KOPT-K1 (cell line): ENCODE results near the gene C2CD3.

Source experiments
- H3K27ac ChIP-seq: fragments of 200-600 bp; sonication (generic); 2 replicates; pipeline ENCODE4 v1.5.1; 2016; ENCODE audit warnings: antibody characterized with exemption, mild to moderate bottlenecking, low read depth, low read length; ENCODE audit not compliant: poor library complexity, severe bottlenecking
- H3K36me3 ChIP-seq: fragments of 200-600 bp; sonication (generic); 2 replicates; pipeline ENCODE4 v1.5.1; 2017; ENCODE audit warnings: antibody characterized with exemption, mild to moderate bottlenecking, low read length, moderate library complexity; ENCODE audit not compliant: insufficient read depth
- H3K9me3 ChIP-seq: fragments of 200-600 bp; sonication (generic); 2 replicates; pipeline ENCODE4 v1.5.1; 2017; ENCODE audit warnings: antibody characterized with exemption, low read length, mild to moderate bottlenecking; ENCODE audit not compliant: insufficient read depth, poor library complexity, severe bottlenecking

Gene C2CD3

DNA sequence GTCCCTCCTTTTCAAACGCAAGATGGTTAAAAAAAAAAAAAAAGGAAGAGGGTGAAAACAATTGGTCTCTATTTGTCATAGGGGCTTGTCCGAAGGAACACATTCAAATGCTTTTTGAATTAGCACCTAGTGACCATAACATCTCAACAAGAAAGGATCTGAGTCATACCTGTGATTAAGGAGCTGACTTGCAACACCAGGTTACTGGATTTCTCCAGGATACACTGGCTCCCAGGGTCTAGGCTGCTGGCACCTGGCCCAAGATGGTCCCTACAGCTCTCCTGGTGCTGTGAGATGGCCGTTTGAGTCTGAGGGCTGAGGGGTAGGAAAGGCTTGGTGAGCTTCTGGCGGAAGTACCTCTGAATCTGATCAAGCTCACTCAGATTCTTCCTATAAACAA lies 133.5 kb downstream of the C2CD3 start:
- Histone ChIP-seq H3K9me3 (no peaks in the 10 kb centered on the region), H3K36me3 (peaks cover 93% of the 10 kb centered on the region), H3K27ac (no peak overlapping the region)

GRCh38 chr11:74035264-74035663 lies 135.5 kb downstream of the C2CD3 start:
- Histone ChIP-seq H3K9me3 (no peaks in the 10 kb centered on the region), H3K27ac (no peak overlapping the region), H3K36me3 (peaks cover 95% of the 10 kb centered on the region)

DNA sequence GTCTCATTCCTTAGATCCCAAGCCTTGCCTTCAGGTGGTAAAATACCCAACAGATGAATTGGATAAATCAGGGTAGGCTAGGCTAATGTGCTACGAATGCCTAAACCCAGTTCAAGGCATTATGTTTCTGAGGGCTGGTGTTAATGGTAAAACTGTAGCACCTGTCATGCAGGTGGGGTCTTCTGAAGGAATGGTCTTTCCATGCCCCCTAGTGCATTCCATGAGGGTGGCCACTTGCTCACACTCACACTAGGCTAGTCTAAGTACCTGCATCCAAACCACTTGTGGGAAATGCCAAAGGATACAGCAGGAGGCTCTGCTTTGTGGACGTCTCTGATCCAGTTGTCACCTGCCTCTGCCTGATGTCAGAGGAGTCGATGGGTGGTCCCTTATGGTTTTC lies 137.8 kb downstream of the C2CD3 start:
- Histone ChIP-seq H3K9me3 (no peaks in the 10 kb centered on the region), H3K36me3 (peaks cover 98% of the 10 kb centered on the region), H3K27ac (no peak overlapping the region)

GRCh38 chr11:74030723-74031676 lies 139.8 kb downstream of the C2CD3 start:
- no peak overlapping the region for H3K27ac ChIP-seq
- peaks cover 85% of the 10 kb centered on the region for H3K36me3 ChIP-seq
- H3K9me3 ChIP-seq = no peaks in the 10 kb centered on the region

DNA sequence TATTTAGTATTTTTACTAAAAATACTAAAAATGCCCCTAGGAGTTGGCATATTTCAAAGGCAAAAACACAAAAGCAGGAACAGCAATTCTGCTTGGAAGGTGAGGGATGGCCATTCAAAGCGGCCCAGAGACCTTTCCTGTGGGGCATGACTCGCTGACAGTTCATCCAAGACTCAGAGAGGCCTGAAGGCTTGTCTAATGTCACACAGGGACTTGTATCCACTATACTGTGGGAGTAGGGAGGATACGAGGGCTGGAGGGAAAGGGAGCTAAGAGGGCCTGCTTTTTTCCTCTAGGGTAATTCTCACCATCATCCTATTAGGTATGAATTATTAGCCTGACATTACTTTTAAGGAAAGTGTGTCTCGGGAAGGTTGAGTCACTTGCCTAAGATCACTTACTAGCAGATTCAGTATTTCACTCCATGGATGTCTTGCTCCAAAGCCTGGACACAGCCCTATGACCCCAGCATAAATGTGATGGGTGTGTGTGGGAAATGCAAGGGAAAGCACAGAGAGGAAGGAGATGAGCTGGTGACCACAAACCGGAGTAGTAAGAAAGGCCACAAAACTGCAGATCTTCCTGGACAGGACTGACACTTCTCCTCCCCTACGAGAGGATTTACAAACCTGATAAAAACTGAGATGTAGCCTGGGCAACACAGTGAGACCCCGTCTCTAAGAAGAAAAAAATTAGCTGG lies 145.2 kb downstream of the C2CD3 start:
- no peaks in the 10 kb centered on the region for H3K9me3 ChIP-seq
- peaks cover 55% of the 10 kb centered on the region for H3K36me3 ChIP-seq
- no peak overlapping the region for H3K27ac ChIP-seq

GRCh38 chr11:74024261-74025029 lies 146.4 kb downstream of the C2CD3 start:
- Histone ChIP-seq H3K27ac (no peak overlapping the region), H3K36me3 (peaks cover 52% of the 10 kb centered on the region; the same call in 1 of the 2 replicates), H3K9me3 (no peaks in the 10 kb centered on the region)

GRCh38 chr11:74023276-74023675 lies 147.5 kb downstream of the C2CD3 start:
- H3K27ac ChIP-seq = no peak overlapping the region
- peaks cover 45% of the 10 kb centered on the region; the same call in 1 of the 2 replicates for H3K36me3 ChIP-seq
- no peaks in the 10 kb centered on the region for H3K9me3 ChIP-seq

DNA sequence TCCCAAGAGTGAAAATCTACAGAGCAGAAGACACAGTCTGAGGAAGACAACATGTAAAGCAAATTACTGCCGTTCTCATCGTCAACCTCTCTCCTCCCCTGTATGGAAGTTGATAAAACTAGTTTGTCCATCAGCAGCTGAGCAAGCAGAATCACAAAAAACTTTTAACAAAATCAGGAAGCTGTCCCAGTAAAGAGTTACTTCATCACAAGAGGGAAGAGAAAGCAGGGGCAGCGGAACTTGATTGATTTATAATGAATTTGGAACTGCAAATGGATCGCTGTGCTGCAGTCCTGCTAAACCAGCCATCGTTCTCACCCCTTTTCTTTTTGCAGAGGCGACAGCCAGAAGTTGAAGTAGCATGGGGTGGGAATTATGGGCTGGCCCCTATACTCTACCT lies 148.3 kb downstream of the C2CD3 start:
- Histone ChIP-seq H3K36me3 (peaks cover 44% of the 10 kb centered on the region; the same call in 1 of the 2 replicates), H3K9me3 (no peaks in the 10 kb centered on the region), H3K27ac (no peak overlapping the region)

DNA sequence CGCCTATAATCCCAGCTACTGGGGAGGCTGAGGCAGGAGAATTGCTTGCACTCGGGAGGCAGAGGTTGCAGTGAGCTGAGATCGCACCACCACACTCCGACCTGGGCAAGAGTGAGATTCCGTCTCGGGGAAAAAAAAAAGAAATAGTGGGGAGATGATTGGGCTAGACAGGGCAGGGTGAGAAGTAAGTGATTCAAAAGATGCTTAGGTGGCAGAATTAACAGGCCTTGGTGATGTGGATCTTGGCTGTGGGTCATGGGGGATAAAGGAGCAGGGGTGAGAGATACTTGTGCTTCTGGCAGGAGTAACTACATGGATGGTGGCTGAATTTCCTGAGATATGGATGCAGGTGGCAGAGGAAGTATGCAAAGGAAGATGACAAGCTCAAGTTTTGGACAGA lies 148.8 kb downstream of the C2CD3 start:
- Histone ChIP-seq H3K9me3 (no peaks in the 10 kb centered on the region), H3K36me3 (peaks cover 48% of the 10 kb centered on the region; the same call in 1 of the 2 replicates), H3K27ac (no peak overlapping the region)

DNA sequence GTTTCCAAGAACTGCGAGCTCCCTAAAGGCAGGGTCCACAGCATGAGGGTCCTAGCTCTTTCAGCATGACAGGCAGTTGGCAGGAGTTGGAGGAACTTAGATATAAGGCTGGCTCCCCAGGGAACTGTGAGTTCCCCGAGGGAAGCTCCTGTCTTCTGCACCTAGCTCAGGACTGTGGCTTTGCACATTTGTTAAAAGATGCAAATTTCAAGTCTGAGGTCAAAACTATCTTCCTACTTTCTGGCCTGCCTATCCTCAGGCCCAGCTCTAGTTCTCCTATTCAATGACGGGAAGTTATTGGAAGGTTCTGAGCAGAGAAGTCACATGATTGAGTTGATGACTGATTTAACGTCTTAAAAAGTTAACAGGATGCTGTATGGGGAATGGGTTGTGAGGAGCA lies 150.3 kb downstream of the C2CD3 start:
- Histone ChIP-seq H3K36me3 (peaks cover 52% of the 10 kb centered on the region), H3K9me3 (no peaks in the 10 kb centered on the region), H3K27ac (no peak overlapping the region)

DNA sequence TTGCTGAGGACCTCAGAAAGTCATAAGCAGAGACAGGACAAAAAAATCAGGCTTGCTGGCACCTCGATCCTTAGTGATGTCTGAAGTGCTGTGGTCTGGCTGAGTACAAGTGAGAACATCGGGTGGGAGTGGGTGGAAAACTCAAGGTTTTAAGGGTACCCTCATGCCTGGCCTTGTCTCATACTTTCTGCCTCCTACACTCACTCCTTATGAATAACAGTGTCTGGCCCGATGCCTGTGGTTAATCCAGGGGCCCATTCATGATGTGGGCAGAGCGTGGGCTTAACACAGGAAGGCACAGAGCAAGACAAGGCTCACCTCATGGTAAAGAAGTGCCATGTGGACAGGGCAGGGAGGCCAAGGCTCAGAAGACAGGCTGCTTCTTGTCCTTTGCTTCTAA lies 150.9 kb downstream of the C2CD3 start:
- Histone ChIP-seq H3K36me3 (peaks cover 49% of the 10 kb centered on the region), H3K9me3 (no peaks in the 10 kb centered on the region), H3K27ac (no peak overlapping the region)

- Histone ChIP-seq H3K27ac (no peak overlapping the region), H3K36me3 (peaks cover 46% of the 10 kb centered on the region), H3K9me3 (no peaks in the 10 kb centered on the region)
Observed at GRCh38 chr11:74019104-74019738, 151.6 kb downstream of the C2CD3 start.

- Histone ChIP-seq H3K27ac (no peak overlapping the region), H3K36me3 (peaks cover 50% of the 10 kb centered on the region), H3K9me3 (no peaks in the 10 kb centered on the region)
Observed at GRCh38 chr11:74018331-74019005, 152.3 kb downstream of the C2CD3 start.

GRCh38 chr11:74017631-74018030 lies 153.2 kb downstream of the C2CD3 start:
- peaks cover 54% of the 10 kb centered on the region for H3K36me3 ChIP-seq
- H3K9me3 ChIP-seq = no peaks in the 10 kb centered on the region
- no peak overlapping the region for H3K27ac ChIP-seq
